GM12878 (cell line): Measurements from ENCODE around the gene MAMLD1. TPM values are rescaled to one million over a fixed set of nuclear protein-coding genes. Genes with fewer than 3 reads are reported as not detected.

ENCODE experiments used
- ATAC-seq: fragments of 200-7000 bp; cut with Tn5 transposase; 3 replicates; pipeline ENCODE4 v1.9.1; 2020; ENCODE audit warnings: mild to moderate bottlenecking, moderate library complexity
- BruUV-seq: library from RNA; stranded (reverse); fragments of 400-500 nt; replicated peaks from 2 replicates; lab custom pipeline; 2021; lab: Mats Ljungman, UMichigan
- CTCF ChIA-PET: fragments of 300-600 bp; sonication (Branson Sonifier 250); formaldehyde crosslinking; extraction: SDS; loops from one replicate; lab custom pipeline; 2021; ENCODE audit warnings: inconsistent platforms; lab: Yijun Ruan, JAX
- POLR2A ChIA-PET: fragments of 350-600 bp; formaldehyde crosslinking; extraction: SDS; loops from one replicate; lab custom pipeline; 2021; ENCODE audit warnings: inconsistent platforms; lab: Charles Lee
- RAD21 ChIA-PET: fragments of 300-600 bp; sonication (Branson Sonifier 250); formaldehyde crosslinking; loops from one replicate; lab custom pipeline; 2023; ENCODE audit warnings: antibody characterized with exemption; ENCODE audit not compliant: unreplicated experiment; lab: Charles Lee
- SMC1A ChIA-PET: fragments of 300-600 bp; sonication (Branson Sonifier 250); formaldehyde crosslinking; loops from one replicate; lab custom pipeline; 2023; ENCODE audit not compliant: unreplicated experiment, uncharacterized antibody; lab: Charles Lee
- DNase-seq: peaks from one replicate; pipeline ENCODE4 v3.0.0-alpha.2; 2011; ENCODE audit warnings: low read depth, low spot score
- FAIRE-seq: peaks from 3 replicates; lab custom pipeline; 2011; peaks lifted over from hg19 to GRCh38; lab: Jason Lieb, UNC
- H2AFZ ChIP-seq: 2 replicates; pipeline ENCODE4 v1.6.0; 2011; ENCODE audit warnings: low read depth, low read length, control low read depth; ENCODE audit not compliant: control insufficient read depth
- H3K27ac ChIP-seq: 2 replicates; pipeline ENCODE4 v1.5.1; 2011; ENCODE audit warnings: control low read depth; ENCODE audit not compliant: control insufficient read depth, insufficient read depth
- H3K27me3 ChIP-seq, 2 experiments: replicated peaks in 1 of 2; 2 replicates each; pipeline versions ENCODE4 v1.6.0 to v1.6.1; 2011; ENCODE audit warnings: low read length in 1 of 2; ENCODE audit not compliant: control insufficient read depth in 2 of 2, insufficient read depth in 2 of 2
- H3K36me3 ChIP-seq, 2 experiments: 2 replicates each; pipeline ENCODE4 v1.5.1; 2011; ENCODE audit warnings: low read length in 1 of 2; ENCODE audit not compliant: control insufficient read depth in 2 of 2, insufficient read depth in 2 of 2
- H3K4me1 ChIP-seq: 2 replicates; pipeline ENCODE4 v1.6.1; 2011; ENCODE audit warnings: mild to moderate bottlenecking, low read length, moderate library complexity, mixed read lengths; ENCODE audit not compliant: control insufficient read depth, insufficient read depth
- H3K4me2 ChIP-seq: 2 replicates; pipeline ENCODE4 v1.6.0; 2011; ENCODE audit warnings: control low read depth; ENCODE audit not compliant: control insufficient read depth, insufficient read depth
- H3K4me3 ChIP-seq: fragments of 200-600 bp; sonication (generic); 2 replicates; pipeline ENCODE4 v1.5.1; 2016
- H3K79me2 ChIP-seq: 2 replicates; pipeline ENCODE4 v1.6.0; 2011; ENCODE audit warnings: low read length; ENCODE audit not compliant: control insufficient read depth, insufficient read depth
- H3K9ac ChIP-seq: 2 replicates; pipeline ENCODE4 v1.8.0; 2011; ENCODE audit warnings: low read length, control low read depth, mixed read lengths; ENCODE audit not compliant: control insufficient read depth, insufficient read depth
- H3K9me3 ChIP-seq: replicated peaks from 3 replicates; pipeline ENCODE4 v1.5.1; 2011; ENCODE audit warnings: mild to moderate bottlenecking, low read length; ENCODE audit not compliant: control insufficient read depth, insufficient read depth
- H4K20me1 ChIP-seq: 2 replicates; pipeline ENCODE4 v1.6.0; 2011; ENCODE audit not compliant: control insufficient read depth, insufficient read depth
- BCL3 ChIP-seq: IDR thresholded peaks from 2 replicates; pipeline ENCODE4 v1.6.1; 2011; ENCODE audit warnings: borderline replicate concordance, low read depth, mild to moderate bottlenecking, moderate library complexity, low read length; ENCODE audit not compliant: insufficient read depth, poor library complexity, severe bottlenecking
- BMI1 ChIP-seq: fragments of 450-650 bp; IDR thresholded peaks from 2 replicates; pipeline ENCODE4 v1.6.1; 2016; ENCODE audit warnings: mild to moderate bottlenecking, moderate library complexity, borderline replicate concordance
- CBFB ChIP-seq: IDR thresholded peaks from 2 replicates; pipeline ENCODE4 v1.6.1; 2016; ENCODE audit warnings: antibody characterized with exemption, low read depth
- CBX3 ChIP-seq: fragments of 200-600 bp; sonication (generic); IDR thresholded peaks from 2 replicates; pipeline ENCODE4 v1.6.1; 2016; ENCODE audit warnings: low read depth, borderline replicate concordance
- IKZF1 ChIP-seq: fragments of 450-650 bp; conservative IDR thresholded peaks from 2 replicates; pipeline ENCODE4 v1.6.1; 2017; ENCODE audit warnings: antibody characterized with exemption, mild to moderate bottlenecking
- IKZF2 ChIP-seq, 2 experiments: fragments of 450-650 bp; IDR thresholded peaks; 2 replicates each; pipeline ENCODE4 v1.6.1; 2017; ENCODE audit warnings: mild to moderate bottlenecking in 2 of 2, moderate library complexity in 2 of 2
- JUND ChIP-seq: IDR thresholded peaks from 2 replicates; pipeline ENCODE4 v1.6.1; 2012; ENCODE audit warnings: low read depth, mild to moderate bottlenecking, low read length, improper control_type of control experiment, moderate library complexity
- KDM1A ChIP-seq: fragments of 200-600 bp; sonication (generic); IDR thresholded peaks from 2 replicates; pipeline ENCODE4 v1.6.1; 2016; ENCODE audit warnings: borderline replicate concordance
- NFXL1 ChIP-seq: fragments of 450-650 bp; IDR thresholded peaks from 2 replicates; pipeline ENCODE4 v1.6.1; 2017; ENCODE audit warnings: antibody characterized with exemption, mild to moderate bottlenecking, borderline replicate concordance
- NFYA ChIP-seq: IDR thresholded peaks from 2 replicates; pipeline ENCODE4 v1.6.1; 2011; ENCODE audit warnings: low read depth, mild to moderate bottlenecking, low read length, improper control_type of control experiment, borderline replicate concordance
- NR2C2 ChIP-seq: IDR thresholded peaks from 2 replicates; pipeline ENCODE4 v1.6.1; 2011; ENCODE audit warnings: borderline replicate concordance, low read depth; ENCODE audit not compliant: control insufficient read depth, insufficient read length
- NRF1 ChIP-seq: conservative IDR thresholded peaks from 2 replicates; pipeline ENCODE4 v1.6.1; 2011; ENCODE audit warnings: mild to moderate bottlenecking, low read depth, low read length, improper control_type of control experiment
- PAX5 ChIP-seq: IDR thresholded peaks from 2 replicates; pipeline ENCODE4 v1.6.1; 2011; ENCODE audit warnings: low read depth, low read length, borderline replicate concordance
- RBBP5 ChIP-seq: fragments of 200-600 bp; sonication (generic); conservative IDR thresholded peaks from 2 replicates; pipeline ENCODE4 v1.6.1; 2016
- RFX5 ChIP-seq: IDR thresholded peaks from 2 replicates; pipeline ENCODE4 v1.6.1; 2011; ENCODE audit warnings: low read depth, low read length, improper control_type of control experiment
- ZNF384 ChIP-seq: IDR thresholded peaks from 2 replicates; pipeline ENCODE4 v1.6.1; 2012; ENCODE audit warnings: low read depth, mild to moderate bottlenecking, low read length, improper control_type of control experiment, borderline replicate concordance
- ZNF687 ChIP-seq: fragments of 450-650 bp; IDR thresholded peaks from 2 replicates; pipeline ENCODE4 v1.6.1; 2017; ENCODE audit warnings: mild to moderate bottlenecking, moderate library complexity
- WGBS: methylation state at CpG from one replicate; pipeline ENCODE4 v1.1.6; 2016; ENCODE audit warnings: low lambda C conversion rate; ENCODE audit not compliant: insufficient replicate concordance, insufficient coverage; ENCODE audit errors: missing lambda C conversion rate; 5-methylcytosine and 5-hydroxymethylcytosine counted together
- in situ Hi-C: fragments of 300-500 bp; cut with MboI; formaldehyde crosslinking; loops from 9 replicates; pipeline ENCODE4 v1.14.3; 2018; ENCODE audit warnings: mixed read lengths
- intact Hi-C: fragments of 100-400 bp; cut with micrococcal nuclease; formaldehyde crosslinking; loops from one replicate; pipeline ENCODE4 v1.14.2; 2022; ENCODE audit not compliant: unreplicated experiment
- polyA plus RNA-seq, 11 experiments: library from polyadenylated mRNA; depleted of rRNA in 4 of 11; unstranded in 6 of 11; stranded (reverse) in 5 of 11; fragments of >200 nt; fragmentation: Nextera tagmentation in 4 of 11; fragmentation: Illumina TruSeq in 1 of 11; extraction: Ambion mirVana in 4 of 11; extraction: Trizol in 1 of 11; gene quantifications; 1 replicate in 1 of 11; 2 replicates in 10 of 11; pipeline versions ENCODE4 v1.2.1 to v1.2.3, GENCODE V29; 2011 to 2016; ENCODE audit warnings: inconsistent platforms in 2 of 11, missing spikeins in 2 of 11, low read depth in 1 of 11
- total RNA-seq, 4 experiments: library from RNA; depleted of rRNA in 3 of 4; stranded (reverse); fragments of >200 nt in 3 of 4; fragmentation: Illumina TruSeq in 1 of 4; extraction: Trizol in 1 of 4; gene quantifications; 2 replicates each; pipeline versions ENCODE4 v1.2.1 to v1.2.3, GENCODE V29; 2013 to 2021
- TF ChIP-seq, protein P1 (sequence below): fragments of 450-650 bp; IDR thresholded peaks from 2 replicates; pipeline ENCODE4 v1.6.1; 2016; ENCODE audit warnings: mild to moderate bottlenecking

MAMLD1 gene
- total and polyA plus RNA-seq, 10 of the 15 experiments (the other 5 are each of a cell fraction or from before 2014, with no cell fraction given), result 0.03 to 0.05 TPM; not detected in 8

- TF ChIP-seq CBFB (no peak), JUND (no peak), NR2C2 (no peak), IKZF2 (IDR thresholded peaks at IDR 0.05) (no peak), NRF1 (no peak), CBX3 (no peak), KDM1A (no peak), BMI1 (no peak), IKZF1 (no peak), NFYA (no peak), RFX5 (no peak), ZNF384 (no peak), PAX5 (no peak), BCL3 (no peak), NFXL1 (no peak), RBBP5 (no peak), ZNF687 (no peak)
- TF ChIP-seq, protein P1, sequence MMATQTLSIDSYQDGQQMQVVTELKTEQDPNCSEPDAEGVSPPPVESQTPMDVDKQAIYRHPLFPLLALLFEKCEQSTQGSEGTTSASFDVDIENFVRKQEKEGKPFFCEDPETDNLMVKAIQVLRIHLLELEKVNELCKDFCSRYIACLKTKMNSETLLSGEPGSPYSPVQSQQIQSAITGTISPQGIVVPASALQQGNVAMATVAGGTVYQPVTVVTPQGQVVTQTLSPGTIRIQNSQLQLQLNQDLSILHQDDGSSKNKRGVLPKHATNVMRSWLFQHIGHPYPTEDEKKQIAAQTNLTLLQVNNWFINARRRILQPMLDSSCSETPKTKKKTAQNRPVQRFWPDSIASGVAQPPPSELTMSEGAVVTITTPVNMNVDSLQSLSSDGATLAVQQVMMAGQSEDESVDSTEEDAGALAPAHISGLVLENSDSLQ, result no peak
- ChIA-PET POLR2A (no interaction called here), CTCF (no interaction called here), RAD21 (no interaction called here), SMC1A (no interaction called here)
- no TSS peak for BruUV-seq
- Histone ChIP-seq H3K27me3 (no peaks in the 10 kb centered on the region; a peak in 1 of 4 replicates), H3K4me1 (no peaks in the 10 kb centered on the region), H3K4me3 (no peak overlapping the region), H3K36me3 (no peaks in the 10 kb centered on the region), H3K79me2 (no peaks in the 10 kb centered on the region), H2AFZ (no peak overlapping the region), H4K20me1 (no peaks in the 10 kb centered on the region), H3K4me2 (no peak overlapping the region), H3K9ac (no peak overlapping the region), H3K27ac (no peak overlapping the region), H3K9me3 (no peaks in the 10 kb centered on the region; the same call in 2 of the 3 replicates)
- in situ Hi-C loops (no loop called here), intact Hi-C loops (no loop called here)
- ATAC-seq (no peak), FAIRE-seq (no peak), DNase-seq (no peak)
- 64% methylated on average over 4 of the region's 4 CpGs for WGBS
Measured at GRCh38 chrX:150531467-150531866, 168.3 kb downstream of the MAMLD1 start.
